OCI-LY7 (cell line): ENCODE data around the gene GLIS2.

Experiments used
- EZH2phosphoT487 ChIP-seq: fragments of 200-600 bp; sonication (generic); IDR thresholded peaks from 2 replicates; pipeline ENCODE4 v1.6.1; 2018; ENCODE audit warnings: low read depth, borderline replicate concordance, mild to moderate bottlenecking, mixed run types, antibody characterized with exemption, low read length, moderate library complexity, mixed read lengths
- TF ChIP-seq, protein P1 (sequence below): fragments of 200-600 bp; sonication (generic); conservative IDR thresholded peaks from 2 replicates; pipeline ENCODE4 v1.5.1; 2014; ENCODE audit warnings: mild to moderate bottlenecking, antibody characterized with exemption, low read length, moderate library complexity, mixed read lengths

DNA sequence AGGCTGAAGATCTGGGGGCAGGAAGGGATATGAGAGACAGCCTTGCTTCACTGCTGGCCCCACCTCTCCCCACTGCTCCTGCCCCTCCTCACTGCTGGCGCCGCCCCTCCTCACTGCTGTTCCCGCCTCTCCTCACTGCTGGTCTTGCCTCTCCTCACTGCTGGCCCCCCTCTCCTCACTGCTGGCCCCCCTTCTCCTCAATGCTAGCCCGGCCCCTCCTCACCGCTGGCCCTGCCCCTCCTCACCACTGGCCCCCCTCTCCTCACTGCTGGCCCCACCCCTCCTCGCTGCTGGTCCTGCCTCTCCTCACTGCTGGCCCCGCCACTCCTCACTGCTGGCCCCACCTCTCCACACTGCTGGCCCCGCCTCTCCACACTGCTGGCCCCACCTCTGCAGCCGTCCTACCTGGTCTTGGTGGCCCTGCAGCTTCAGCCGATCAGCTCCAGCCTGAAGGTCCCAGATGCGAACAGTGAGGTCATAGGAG lies 44.7 kb downstream of the GLIS2 start:
- TF ChIP-seq, protein P1, sequence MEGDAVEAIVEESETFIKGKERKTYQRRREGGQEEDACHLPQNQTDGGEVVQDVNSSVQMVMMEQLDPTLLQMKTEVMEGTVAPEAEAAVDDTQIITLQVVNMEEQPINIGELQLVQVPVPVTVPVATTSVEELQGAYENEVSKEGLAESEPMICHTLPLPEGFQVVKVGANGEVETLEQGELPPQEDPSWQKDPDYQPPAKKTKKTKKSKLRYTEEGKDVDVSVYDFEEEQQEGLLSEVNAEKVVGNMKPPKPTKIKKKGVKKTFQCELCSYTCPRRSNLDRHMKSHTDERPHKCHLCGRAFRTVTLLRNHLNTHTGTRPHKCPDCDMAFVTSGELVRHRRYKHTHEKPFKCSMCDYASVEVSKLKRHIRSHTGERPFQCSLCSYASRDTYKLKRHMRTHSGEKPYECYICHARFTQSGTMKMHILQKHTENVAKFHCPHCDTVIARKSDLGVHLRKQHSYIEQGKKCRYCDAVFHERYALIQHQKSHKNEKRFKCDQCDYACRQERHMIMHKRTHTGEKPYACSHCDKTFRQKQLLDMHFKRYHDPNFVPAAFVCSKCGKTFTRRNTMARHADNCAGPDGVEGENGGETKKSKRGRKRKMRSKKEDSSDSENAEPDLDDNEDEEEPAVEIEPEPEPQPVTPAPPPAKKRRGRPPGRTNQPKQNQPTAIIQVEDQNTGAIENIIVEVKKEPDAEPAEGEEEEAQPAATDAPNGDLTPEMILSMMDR: no peak
- no peak for TF ChIP-seq EZH2phosphoT487
